ENCODE results near the gene PIAS3.
"Not testable (repeated sequence)": the region's sequence is repeated elsewhere in the genome, so short reads cannot be mapped to it uniquely, and the experiment has no call there.

PIAS3 gene

DNA sequence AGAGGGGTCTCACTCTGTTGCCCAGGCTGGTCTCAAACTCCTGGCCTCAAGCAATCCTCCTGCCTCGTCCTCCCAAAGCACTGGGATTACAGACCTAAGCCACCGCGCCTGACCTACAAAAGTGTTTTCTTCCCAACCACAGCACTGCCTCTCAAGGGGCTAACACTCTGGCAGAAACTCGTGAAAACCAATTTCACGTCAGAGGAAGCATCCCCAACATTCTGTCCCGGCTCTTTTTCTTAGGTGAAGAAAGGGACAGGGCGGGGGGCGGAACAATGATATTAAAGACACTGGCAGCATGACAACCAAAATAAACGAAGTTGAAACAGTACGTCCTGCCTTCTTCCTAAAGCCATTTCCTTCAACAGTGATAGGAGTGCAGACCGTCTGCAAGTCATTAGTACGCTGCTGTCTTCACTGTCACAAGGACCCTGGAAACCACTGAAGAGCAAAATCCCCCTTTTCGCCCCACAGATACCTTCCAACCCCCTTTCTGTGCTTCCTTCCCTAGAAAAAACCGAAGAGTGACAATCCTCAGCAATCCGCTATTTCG lies 36.0 kb downstream of the PIAS3 start:
- DNase-seq, result not testable (repeated sequence)

DNA sequence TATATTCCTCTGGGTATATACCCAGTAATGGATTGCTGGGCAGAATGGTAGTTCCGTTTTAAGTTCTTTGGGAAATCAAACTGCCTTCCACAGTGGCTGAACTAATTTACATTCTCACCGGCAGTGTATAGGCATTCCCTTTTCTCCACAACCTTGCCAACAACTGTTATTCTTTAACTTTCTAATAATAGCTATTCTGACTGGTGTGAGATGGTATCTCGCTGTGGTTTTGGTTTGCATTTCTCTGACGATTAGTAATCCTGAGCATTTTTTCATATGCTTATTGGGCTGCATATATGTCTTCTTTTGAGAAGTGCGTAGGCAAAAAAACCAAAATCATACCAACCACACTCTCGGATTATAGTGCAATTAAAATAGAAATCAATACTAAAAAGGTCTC lies 40.8 kb downstream of the PIAS3 start:
- DNase-seq, result not testable (repeated sequence)

DNA sequence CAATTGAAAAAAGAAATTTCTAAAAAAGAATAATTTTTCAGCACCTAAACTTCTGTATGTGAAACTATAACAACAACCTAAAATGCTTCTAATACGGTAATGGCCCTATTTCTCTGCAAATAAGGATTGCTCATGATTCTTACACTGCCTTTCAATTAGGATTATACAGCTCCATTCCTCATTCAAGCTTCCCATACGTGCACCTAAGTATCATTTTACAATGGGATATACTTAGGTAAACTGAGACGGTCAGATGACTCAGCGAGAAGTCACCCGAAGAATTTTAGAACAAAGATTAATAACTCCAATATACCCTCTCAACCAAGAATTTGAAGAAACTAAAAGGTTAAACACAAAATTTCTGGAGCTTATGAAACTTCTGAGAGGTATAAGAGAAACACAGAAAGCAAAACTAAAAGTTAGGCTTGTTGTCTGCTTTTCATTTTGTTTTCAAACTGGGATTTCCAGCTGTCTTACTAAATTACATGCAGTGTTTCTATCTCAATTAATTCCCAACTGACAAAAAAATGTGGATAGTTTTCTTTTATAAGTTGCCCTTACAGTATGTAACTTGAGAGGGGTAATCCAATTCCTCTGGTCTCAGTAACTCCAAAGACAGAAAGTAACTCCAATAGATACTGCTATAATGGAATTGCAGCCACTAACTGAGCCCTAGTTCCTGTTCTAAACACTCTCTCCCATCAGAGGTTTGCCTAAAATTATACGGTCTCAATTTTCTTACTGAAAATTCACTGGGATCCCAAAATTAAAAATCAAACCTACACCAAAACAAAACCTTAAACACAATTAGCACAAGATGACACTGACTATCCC lies 45.7 kb downstream of the PIAS3 start:
- not testable (repeated sequence) for DNase-seq

GRCh38 chr1:145806844-145807243 lies 52.0 kb downstream of the PIAS3 start:
- DNase-seq, result no peak

DNA sequence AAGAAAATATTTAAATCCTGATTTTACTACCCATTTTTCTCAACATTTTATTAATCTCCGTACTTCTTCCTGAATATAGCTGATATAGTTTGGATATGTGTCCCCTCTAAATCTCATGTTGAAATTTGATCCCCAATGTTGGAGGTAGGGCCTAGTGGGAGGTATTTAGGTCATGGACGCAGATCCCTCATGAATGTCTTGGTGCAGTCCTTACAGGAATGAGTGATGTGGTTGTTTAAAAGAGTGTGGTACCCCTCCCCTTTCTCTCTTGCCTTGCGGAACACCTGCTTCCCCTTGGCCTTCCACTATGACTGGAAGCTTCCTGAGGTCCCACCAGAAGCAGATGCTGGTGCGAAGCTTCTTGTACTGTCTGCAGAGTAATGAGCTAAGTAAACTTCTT lies 52.5 kb downstream of the PIAS3 start:
- DNase-seq, result no peak

DNA sequence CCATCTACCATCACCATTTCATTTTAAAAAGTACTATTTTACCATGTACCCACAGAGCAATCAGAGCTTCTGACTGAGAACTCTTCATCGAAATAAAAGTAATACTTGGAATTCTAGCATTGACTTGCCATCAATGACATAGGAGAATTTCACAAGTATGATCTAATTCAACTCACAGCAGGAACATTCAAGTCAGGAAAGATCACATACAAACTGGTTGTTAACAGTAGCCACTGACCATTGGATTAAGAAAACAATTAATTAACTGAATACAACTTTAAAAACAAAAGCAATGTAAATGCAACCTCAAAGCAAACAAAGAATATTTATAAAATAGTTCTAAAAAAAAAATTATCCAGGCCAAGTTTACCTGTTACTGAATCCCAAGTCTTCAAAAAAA lies 53.8 kb downstream of the PIAS3 start:
- DNase-seq, result no peak

DNA sequence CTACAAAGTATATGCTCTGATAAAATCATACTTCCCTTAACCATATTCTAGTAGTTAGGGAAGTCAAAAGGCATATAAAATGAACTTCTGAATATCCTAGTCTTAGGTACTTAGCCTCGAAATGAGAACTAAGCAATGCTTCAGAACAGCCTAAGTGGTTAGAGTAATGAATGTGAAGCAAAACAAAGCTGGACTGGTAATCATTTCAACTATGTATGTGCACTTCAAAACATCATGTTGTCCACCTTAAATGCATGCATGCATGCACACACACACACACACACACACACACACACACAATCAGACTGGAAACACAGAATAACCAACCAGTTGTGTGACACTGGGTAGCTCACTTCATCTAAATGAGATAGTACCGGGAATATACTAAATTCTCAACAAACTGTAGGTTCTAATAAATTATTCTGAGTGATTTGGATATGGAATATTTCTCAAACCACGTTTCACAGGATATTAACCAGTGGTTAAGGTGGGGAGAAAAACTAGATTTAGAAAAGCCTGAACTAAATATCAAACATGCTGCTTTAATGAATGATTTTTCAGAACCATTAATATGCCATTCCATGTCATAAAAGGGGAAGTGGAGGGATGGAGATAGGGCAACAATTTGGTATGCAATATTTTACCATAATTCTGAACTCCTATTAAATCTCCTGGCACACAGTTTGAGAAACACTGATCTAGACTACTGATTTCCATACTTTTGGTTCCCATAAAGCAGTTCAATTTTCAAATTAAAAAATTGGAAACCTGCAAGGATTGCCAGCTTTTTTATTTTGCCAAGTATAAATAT lies 54.4 kb downstream of the PIAS3 start:
- DNase-seq, result no peak

GRCh38 chr1:145799806-145800205 lies 59.1 kb downstream of the PIAS3 start:
- DNase-seq, result no peak
